Measurements from ENCODE around the gene RNF152.

Gene RNF152

DNA sequence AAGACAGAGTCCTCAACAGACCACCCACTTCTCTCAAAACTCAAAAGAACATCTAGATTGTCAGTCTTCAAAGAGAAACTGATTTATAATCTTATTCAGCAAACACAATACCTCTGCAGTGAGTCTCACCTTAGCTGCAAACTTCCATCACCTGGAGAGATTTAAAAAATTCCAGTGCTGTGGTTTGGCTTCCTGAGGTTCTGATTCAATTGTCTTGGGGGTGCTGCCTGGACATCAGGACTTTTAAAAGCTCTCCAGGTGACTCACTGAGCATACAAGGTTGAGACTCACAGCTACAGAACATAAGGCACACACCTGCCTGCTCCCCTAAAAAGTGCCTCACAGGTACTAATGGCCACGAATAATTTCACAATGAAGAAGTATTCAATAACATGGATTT is 40.3 kb downstream of the RNF152 start:
- DNase-seq, result no peak

DNA sequence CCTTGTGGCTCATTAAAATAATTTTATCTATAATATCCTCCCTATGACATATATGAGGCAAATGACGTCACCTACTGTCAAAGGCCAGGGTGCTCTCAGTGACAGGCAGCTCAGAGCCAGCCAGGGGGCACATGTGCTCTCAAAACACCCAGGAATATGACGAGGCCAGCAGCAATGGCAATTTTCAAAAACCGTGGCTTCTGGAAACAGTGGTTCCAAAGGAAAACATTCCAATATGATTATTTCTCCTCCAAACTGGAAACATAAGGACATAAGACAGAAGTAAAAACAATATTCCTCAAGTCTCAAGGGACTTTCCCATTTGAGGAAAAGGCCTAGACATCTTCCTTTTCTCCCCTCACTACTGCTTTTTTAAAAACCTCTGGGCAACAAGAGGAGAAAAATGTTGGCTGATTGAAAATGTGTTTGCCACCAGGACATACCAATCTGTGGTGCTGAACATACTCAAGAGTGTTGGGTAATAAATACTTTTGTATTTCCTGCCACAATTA is 40.8 kb downstream of the RNF152 start:
- no peak for DNase-seq

DNA sequence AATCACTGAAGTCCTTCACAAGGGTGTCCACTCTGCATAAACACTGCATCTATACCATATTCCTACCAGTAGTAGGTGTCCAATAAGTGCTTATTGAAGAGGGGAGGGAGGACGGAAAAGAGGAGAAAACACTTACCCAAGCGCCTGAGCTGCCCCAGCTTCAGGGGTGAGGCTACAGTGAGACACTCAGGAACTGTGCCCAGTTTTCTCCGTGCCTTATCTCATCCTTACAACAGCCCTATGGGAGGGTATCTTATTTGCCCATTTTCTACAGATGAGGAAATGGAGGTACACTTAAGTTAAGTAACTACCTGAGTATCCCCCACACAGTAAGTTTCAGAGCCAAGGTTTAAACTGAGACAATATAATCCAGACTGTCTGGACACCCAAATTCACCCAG is 41.5 kb downstream of the RNF152 start:
- no peak for DNase-seq

DNA sequence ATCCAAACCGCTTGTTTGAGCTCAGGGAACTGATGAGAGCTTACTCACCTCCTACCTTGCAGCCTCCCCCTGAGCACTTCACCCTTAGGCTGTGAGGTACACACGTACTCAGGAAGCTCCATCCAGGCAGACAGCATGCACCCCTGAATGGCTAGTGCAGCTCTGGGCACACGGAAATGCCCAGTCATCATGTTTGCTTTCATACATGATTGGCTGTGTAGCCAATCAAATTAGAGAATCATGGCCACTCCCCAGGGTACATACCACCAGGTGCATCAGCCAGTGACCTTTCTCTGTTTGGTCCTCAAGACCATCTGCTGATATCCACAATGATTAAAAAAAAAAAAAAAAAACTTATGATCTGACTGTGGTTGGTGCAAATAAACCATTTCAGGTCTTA is 42.1 kb downstream of the RNF152 start:
- DNase-seq, result no peak

DNA sequence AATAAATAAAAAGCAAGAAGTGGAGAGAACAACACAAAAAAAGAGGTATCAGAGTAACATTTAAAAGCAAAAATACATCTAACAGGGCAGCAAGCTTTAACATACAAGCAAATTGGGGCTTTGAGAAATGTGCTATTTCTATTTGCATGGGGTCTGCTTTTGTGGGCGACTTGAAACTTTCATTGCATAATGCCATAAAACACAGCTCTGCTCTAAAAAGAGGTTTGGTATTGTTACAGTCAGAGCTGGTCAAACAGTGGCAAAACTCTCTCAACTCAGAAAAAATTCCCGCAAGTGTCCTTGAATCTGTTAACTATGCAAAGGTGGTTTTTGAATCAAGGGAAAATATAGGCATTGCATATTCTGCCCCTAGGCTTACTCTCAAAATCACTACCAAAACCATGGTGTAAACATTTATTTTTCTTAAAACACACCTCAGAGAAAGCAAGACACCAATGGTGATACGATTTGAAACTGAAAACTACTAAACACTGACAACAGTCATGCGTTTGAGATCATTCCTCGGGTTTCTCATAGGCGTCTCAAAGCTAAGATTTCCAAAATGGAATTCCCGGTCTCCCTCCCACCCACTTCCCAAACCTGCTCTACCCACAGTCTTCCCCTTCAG is 45.5 kb downstream of the RNF152 start:
- DNase-seq, result no peak

DNA sequence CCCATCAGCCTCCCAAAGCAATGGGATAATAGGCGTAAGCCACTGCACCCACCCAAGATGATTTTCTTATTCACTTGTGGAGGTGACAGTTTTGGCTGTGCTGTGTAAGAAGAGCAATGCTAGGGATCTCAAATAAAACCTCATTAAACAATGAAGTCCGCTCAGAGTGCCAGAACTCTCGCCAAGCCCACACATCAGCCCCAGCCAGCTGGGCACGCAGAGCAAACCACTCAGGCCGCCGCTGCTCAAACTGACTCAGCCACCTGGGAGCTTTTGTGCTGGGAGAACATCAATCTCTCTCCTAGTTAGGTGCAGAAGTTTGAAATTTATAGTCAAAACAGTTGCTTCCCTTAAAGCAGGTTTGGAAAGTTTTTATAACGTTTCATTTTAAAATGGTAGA is 47.6 kb downstream of the RNF152 start:
- DNase-seq, result no peak

DNA sequence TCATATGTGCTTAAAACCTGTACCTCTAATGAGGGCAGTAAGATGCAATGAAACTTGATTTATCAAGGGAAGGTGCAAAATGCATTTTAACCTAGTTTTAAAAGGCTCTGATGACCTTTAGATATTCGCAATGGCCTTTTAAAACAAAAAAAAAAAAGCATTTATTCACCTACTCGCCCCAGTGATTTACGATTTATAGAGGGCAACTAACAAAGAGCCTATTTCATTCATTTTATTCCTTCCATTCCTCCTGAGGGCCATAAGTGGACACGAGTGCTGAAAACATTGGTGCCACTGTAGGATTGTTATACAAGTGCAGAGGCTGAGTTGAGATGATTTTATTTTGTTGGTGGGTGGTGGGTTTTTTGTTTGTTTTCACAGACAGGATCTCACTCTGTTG is 48.1 kb downstream of the RNF152 start:
- DNase-seq, result no peak

DNA sequence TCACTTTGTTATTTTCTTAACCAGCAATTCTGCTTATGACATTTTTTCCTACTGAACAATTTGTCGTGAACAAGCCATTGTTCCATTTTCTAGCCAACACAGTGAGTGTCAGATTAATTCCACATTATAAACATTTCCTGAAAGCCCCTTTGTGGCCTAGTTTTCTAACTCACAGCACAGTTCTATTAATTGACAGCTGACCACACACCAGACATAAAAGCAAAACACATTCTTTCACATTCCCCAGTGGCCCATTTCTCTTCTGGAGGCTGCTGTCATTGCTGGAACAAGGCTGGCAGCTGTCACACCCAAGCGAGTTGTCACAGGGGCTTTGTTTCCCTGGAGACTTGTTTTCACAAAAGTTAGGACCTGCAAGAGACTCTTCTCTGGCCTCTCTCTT is 50.7 kb downstream of the RNF152 start:
- no peak for DNase-seq

DNA sequence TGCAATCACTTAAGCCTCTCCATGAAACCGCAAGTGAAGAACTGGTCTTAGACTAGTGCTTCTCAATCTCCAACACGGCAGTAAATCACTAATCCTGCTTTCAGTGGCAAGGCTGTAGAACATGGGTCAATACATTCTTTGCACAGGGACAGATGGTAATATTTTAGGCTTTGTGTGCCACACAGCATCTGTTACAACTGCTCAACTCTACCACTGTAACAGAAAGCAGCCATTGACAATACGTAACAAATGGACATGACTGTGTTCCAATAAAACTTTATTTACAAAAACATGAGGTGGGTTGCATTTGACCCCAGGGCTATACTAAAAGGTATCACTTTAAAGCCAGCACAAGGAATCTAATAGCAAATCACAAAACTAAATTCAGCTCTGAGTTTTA is 51.1 kb downstream of the RNF152 start:
- no peak for DNase-seq

DNA sequence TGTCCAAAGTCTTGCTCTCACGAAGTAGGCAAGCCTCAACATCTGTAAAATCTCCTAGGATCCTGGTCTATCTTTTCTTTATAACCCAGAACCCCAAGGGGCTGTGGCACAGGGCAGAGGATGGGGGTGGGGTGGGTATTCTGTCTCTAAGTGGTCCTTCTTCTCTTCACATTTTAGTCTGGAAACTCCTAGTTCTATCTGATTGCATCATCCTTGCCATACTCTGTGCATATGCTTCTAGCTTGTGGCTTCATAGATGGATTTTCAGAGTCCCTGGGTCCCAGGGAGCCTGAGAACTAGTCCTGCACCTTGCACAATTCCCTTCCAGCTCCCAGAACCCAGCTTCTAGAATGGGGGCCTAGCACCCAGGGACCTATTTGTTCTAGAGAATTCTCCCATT is 52.5 kb downstream of the RNF152 start:
- DNase-seq, result no peak

DNA sequence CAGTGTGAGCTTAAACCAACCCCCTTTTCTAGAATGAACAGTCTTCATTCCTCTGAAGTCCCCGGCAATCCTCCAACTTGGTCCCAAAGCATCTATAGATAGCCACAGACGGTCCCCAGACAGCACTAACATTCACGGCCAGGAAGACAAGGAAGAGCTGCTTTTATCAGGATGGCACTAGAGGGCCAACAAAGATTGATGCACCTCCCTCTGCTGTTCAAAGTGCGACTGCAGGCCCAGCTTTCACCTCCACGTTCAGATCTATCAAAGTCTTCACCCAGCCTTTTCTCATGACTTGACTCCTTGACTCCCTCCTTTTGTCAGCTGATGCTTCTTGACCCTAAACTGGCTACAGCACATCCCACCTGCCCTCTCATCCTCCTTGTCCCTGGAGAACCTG is 54.3 kb downstream of the RNF152 start:
- DNase-seq, result no peak

DNA sequence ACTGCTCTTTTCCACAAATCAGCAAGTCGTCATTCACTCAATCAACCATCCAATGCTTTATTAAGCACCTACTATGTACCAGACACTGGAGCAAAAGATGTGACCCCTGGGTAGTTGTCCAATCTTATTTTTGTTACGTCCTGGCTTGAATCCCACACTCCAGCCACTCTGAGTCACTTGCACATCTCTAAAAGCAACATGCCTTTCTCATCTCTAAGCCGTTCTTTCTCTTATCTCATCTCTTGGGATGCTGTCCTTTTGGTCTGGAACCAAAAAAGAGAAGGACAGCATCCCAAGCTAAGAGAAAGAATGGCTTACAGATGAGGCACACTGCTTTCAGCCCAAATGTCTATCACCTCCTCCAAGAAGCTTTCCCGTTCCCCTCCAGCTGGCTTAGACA is 58.8 kb downstream of the RNF152 start:
- no peak for DNase-seq

DNA sequence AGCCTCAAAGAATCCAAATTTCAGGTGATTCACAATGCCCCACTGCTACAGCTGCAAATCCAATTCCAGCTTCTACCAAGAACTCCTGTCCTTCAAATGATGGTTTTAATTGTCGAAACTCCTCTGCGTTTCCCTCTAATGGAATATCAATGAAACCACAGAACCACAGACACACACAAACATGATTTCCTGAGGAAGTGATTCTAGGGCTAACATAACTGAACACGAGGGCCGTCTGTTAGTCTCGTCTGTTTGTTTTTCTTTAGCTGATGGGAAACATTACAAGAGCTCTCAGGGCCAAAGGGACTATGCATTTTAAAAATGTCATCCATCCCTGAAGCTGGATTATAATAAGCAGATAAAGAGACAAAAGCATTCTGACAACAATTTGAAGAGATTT is 59.4 kb downstream of the RNF152 start:
- no peak for DNase-seq

DNA sequence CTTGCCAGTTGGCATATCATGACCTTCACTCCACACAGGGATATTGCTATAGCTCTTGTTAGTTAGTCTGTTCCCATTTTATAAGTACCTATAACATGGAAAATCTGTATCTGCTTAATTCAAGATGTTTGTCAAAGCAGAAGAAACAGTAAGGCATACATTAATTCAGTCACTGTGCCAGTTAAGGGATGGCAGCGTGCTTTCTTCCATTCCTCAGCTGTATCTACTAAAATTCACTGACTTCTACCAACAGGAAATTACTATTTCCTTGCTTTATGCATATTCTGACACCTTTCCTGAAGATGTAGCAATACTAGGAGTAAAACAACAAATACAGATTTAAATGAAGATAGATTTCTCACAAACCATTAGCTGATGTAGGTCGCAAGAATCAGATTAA is 59.9 kb downstream of the RNF152 start:
- DNase-seq, result no peak

DNA sequence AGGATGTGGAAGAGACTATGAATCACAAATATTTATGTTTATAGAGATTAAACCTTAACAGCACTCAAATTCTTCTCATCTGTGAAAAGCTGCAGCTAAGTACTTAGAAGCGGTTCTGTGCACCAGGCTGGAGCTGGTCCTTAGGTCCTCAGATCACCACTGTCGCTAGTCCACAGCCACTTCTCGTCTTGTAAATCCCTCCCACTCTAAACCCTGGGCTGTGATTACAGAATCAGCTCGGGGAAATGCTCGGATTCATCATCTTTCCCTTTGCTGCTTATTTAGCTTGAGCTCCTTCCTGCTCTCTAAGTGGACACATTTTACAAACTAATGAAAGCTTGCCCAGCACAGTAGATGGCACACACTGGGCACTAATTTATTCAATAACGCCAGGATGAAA is 61.7 kb downstream of the RNF152 start:
- DNase-seq, result no peak

DNA sequence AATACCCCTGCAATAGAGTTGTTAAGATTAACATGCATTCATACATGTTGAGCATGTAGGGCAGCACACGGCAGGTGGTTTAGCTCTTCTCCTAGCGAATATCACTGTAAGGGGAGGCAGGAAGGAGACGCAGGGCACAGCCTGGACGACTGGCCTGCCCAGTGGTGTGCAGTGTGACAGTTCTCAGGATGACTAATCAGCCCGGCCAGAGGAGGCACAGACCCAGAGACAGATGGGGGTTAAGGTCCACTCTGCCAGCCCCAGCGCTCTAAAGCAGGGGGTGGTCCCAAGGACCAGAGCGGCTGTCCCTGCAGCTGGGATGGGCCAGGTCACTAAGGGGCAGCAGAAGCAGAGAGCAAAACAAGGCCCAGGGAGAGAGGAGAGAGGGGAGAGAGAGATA is 63.7 kb downstream of the RNF152 start:
- DNase-seq, result no peak

DNA sequence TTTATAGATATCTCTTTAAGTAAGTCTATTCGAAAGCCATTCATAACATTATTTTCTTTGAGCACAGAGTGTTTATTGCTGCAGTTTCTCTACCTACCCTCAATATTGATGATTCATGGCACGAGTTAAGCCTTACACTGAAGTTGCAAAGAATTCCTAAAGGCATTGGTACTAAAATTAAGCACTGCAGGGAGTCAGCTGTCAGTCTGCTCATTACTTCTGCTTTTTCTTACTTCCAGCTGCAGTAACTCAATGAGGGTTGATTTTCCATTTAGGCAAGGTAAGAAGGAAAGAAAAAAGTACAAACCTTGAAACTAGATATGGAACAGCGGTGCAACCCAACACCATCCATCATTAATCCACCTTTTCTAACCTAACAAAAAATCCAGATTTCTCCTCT is 65.2 kb downstream of the RNF152 start:
- no peak for DNase-seq

DNA sequence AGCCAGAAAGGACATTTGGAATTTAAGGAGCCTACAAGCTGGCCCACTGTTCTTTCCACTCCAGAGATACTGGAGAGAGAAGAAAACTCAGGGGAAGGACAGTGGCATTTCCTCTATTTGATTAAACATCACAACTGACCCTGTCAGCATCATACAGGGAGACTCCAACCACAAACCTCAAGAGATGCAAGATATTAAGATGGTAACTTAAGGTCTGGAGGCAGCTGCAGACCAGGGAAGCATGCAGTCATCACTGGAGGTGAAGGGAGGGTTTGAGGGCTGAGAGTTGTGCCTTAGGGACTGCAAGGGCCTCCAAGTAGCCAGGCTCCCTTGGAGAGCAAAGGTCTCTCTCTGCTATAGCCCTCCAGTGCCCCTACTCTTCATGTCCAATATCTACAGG is 67.4 kb downstream of the RNF152 start:
- DNase-seq, result no peak

DNA sequence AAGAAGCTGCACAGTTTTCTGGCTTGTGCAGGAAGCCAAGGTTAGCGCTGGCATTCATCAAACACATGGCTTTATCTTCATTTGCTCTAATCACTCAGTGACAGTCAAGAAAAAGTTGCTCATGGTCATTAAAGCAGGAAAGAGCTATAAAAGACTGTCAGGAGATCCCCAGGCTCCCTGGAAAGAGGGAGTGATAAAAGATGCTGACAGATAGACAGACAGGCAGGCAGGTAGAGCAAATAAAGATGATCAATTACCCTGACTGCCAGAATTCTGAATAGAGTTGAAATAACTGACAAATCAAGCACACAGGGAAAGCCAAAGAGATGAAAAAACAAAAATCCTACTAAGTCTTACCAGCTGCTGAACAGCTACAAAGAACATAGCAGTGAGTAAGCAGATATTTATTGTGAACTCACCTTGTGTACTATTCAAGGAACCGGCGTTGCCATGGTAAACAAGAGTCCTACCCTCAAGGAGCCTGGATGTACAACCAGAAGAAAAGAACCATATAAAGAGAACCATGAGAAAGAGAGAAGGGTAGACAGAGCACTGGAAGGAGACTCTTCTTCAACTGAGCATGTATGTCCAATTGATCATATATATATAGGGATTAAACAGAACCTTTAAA is 68.0 kb downstream of the RNF152 start:
- no peak for DNase-seq

DNA sequence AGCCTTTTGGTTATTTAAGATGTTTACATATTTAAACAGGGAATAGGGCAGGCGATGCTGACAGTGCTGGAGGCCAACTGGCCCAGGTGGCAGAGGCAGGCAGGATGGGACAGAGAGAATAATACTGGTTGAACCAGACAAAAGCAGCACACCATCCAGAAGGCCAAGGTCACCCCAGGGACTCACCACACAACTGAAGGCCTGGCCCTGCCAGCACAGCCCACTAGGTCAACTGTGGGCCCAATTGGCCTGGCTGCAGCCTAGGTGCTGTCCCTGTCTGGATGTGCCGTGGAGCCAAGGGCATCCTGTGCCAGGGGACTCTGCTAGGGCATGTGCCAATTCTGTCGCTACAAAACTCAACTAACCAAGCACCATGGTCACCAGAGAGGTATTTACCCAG is 69.2 kb downstream of the RNF152 start:
- DNase-seq, result no peak

DNA sequence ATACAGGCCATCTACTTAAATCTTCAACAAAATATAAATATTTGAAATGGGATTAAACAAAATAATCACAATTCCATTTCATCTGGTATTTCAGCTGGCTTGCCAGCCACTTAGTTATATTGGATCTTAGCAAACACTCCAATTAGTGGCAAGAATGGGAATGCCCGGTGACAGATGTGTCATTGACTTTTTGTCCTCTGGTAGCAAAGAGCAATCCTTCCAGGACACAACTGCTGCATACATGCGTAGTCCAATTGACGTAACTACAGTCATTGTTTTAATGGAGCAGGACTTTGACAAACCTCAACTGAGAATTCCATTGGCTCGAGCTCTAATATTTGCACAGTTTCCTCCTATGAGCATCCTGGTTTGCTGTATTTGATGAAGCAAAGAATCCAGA is 69.9 kb downstream of the RNF152 start:
- no peak for DNase-seq

DNA sequence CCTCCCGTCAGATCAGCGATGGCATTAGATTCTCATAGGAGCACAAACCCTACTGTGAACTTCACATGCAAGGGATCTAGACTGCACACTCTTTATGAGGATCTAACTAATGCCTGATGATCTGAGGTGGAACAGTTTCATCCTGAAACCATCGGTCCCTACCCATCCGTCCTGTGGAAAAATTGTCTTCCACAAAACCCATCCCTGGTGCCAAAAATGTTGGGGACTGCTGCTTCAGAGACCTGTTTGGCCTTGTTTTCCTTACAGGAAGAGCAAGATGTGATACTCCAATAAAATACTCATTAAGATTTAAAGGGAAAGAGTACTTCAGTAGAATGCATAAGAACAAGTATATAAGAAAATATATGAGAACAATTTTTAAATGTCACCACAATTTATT is 71.1 kb downstream of the RNF152 start:
- DNase-seq, result no peak

DNA sequence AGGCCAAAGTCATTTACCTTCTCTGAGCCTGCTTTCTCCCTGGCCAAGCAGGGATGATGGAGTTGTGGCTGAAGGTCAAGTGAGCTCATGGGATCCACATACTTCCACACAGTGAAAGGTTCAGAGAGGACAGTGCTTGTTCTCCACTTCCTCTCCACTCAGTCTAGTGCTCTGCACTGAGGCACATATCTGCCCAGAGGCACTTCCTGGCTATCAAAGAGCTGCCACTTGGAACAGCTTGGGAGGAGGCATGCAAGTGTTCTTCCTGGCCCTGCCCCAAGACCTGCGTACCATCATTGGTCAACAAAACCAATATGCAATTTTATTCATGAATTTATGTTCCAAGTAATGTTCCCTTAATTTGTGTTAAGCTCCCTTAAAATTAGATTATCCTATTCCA is 71.9 kb downstream of the RNF152 start:
- DNase-seq, result no peak

DNA sequence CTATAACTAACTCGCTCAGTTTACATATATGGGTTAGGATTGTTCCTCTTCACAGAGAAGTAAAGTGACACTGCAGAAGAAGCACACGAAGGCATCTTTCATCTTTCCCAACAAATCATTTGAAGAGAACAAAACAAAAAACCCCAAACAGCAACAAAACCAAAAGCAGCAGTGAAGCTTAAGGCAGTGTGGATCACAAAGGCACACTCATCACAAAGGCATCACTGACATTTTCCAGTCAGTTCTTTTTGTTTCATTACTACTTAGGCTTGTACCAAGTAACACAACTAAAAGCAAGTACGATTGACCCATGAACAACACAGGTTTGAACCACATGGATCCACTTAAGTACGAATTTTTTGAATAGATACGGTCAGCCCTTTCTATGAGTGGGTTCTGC is 75.7 kb downstream of the RNF152 start:
- no peak for DNase-seq

DNA sequence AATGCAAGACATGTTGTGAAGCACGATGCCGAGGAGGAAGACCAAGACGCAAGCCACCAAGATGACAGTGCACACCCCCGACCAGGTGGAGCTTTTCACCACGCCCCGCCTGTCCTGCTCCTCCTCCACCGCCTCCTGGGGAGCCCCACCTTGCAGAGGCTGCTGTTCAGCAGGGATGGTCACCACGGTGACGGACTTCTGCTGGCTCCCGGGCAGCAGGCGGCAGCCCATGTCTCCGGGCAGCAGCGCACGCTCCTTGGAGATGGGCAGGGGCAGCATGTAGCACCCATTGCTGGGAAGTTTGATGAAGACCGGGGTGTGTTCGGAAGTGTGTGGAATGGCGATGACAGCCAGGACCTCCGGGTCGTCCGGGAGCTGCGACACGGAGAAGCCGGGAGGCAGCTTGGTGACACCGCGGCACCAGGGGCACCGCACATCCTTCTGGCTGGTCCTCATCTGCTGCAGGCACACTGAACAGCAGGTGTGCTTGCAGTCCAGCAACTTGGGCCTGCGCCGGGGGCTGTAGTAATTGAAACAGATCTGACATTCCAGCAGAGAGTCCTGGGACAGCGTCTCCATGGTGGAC is 76.8 kb downstream of the RNF152 start:
- DNase-seq, result no peak

All from stimulated activated CD4-positive, alpha-beta T cell treated with anti-CD3 and anti-CD28 coated beads, Interleukin-4, amount 100 ng/mL, for 4 hours (primary cell).